Urinary bladder (tissue), 4 donors: ENCODE data around the gene HMGB2. TPM values are rescaled to one million over a fixed set of nuclear protein-coding genes. Genes with fewer than 3 reads are reported as not detected.
A peak's percentile ranks its signal among the peaks of the same experiment; 100 is the strongest.

Source experiments
- DNase-seq: peaks from one replicate; pipeline ENCODE4 v3.0.0-alpha.2; 2015; ENCODE audit errors: extremely low spot score
- H3K27ac ChIP-seq: one replicate; pipeline ENCODE4 v1.5.1; 2013; ENCODE audit warnings: low read depth, mild to moderate bottlenecking, moderate library complexity
- H3K36me3 ChIP-seq: one replicate; pipeline ENCODE4 v1.6.1; 2013; ENCODE audit warnings: mild to moderate bottlenecking, moderate library complexity; ENCODE audit not compliant: insufficient read depth
- H3K4me1 ChIP-seq: one replicate; pipeline ENCODE4 v1.6.1; 2013; ENCODE audit warnings: mild to moderate bottlenecking, moderate library complexity; ENCODE audit not compliant: insufficient read depth
- H3K4me3 ChIP-seq: one replicate; pipeline ENCODE4 v1.5.1; 2013; ENCODE audit warnings: low read depth, low read length
- WGBS: extraction: QIAGEN DNeasy Blood & Tissue Kit; methylation state at CpG from one replicate; pipeline ENCODE4 v1.1.7; 2013; 5-methylcytosine and 5-hydroxymethylcytosine counted together
- polyA plus RNA-seq: library from polyadenylated mRNA; stranded (reverse); fragments of 200-250 nt; gene quantifications from one replicate; pipeline ENCODE4 v1.2.3, GENCODE V29; 2013
- total RNA-seq: library from RNA; depleted of rRNA; stranded (reverse); fragments of >200 nt; gene quantifications from one replicate; pipeline ENCODE4 v1.2.3, GENCODE V29; 2014
- donor health status: healthy with polysubstance abuse.
- donor health status: healthy.

Gene HMGB2
- total RNA-seq, result 94.1 TPM
- 109 TPM for polyA plus RNA-seq

DNA sequence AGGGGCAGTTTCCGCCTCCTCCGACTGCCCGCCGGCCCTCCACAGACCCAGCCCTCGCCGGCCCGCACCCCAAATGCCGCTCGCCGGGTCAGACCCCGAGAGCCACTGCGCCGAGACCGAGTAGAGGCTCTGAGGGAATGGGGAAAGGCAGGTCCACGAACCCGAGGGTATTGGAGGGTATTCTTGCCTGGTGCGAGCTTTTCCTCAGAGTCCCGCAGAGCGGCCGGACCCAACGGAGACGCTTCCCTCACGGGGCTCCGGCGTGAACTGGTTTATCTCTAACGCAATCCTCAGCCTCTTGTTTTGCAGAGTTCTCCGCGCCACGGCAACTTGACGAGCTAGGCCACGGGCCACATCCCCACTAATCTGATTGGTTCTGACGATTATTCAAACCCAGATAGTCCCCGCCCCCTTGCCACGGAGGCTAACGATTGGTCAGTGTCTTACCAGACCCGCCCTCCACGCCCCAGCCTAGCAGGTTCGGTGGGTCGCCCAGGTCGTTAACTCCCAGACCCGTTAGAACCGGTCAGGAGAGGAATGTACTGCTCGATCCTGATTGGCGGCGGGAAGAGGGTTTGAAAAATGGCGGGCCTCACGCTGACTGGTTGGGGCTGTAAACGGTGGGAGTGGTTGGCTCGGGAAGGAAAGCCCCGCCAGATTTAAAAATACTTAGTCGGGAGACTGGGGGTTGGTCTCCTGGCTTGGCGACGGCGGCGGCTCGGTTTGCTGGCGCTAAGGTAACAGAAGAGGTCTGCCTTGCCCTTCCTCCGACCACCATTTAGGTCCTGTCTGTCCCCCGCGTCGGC is at the start of gene HMGB2:
Gene HMGB2 (minus strand): TSS at position 274 of the 806 bp plus-strand sequence. CDS start 709 bp downstream, outside the sequence.
- WGBS, result under 1% methylated on average over 61 of the region's 61 CpGs
- peak within 1 kb of the TSS; percentile 82 for H3K4me3 ChIP-seq
- no peaks in the 10 kb centered on the region for H3K4me1 ChIP-seq
- H3K27ac ChIP-seq, result peak within 1 kb of the TSS; percentile 99
- no peaks in the 10 kb centered on the region for H3K36me3 ChIP-seq
- peak; percentile 99 for DNase-seq

DNA sequence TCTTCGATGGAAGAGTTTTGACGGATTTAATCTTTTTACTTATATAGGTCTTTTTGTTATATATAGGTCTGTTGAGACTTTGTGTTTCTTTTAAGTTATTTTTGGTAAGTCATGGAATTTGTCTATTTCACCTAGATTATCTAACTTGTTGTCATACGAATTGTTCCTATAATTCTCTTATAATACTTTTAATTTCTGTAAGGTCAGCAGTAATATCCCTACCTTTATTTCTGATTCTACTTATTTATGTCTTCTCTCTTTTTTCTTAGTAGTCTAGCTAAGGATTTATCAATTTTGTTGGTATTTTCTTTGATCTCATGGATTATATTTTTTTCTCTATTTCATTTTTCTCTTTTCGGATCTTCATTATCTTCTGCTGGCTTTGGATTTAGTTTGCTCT is 48.2 kb upstream of the HMGB2 start:
- WGBS, result 95% methylated on average over 4 of the region's 4 CpGs
- H3K4me3 ChIP-seq, result no peak overlapping the region

GRCh38 chr4:173381610-173382009 is 47.5 kb upstream of the HMGB2 start:
- Histone ChIP-seq H3K36me3 (no peaks in the 10 kb centered on the region), H3K4me1 (no peaks in the 10 kb centered on the region), H3K4me3 (no peak overlapping the region), H3K27ac (no peak overlapping the region)
- WGBS, result 34% methylated on average over 1 of the region's 1 CpG
- no peak for DNase-seq

More for the DNA sequence above, 48.2 kb upstream of the HMGB2 start:
- Histone ChIP-seq H3K36me3 (no peaks in the 10 kb centered on the region), H3K27ac (no peak overlapping the region), H3K4me1 (no peaks in the 10 kb centered on the region)
- DNase-seq, result no peak

GRCh38 chr4:173380987-173381386 is 46.8 kb upstream of the HMGB2 start:
- H3K4me3 ChIP-seq, result no peak overlapping the region

GRCh38 chr4:173379929-173380328 is 45.8 kb upstream of the HMGB2 start:
- Histone ChIP-seq H3K4me3 (no peak overlapping the region), H3K36me3 (no peaks in the 10 kb centered on the region), H3K27ac (no peak overlapping the region), H3K4me1 (no peaks in the 10 kb centered on the region)
- WGBS, result 95% methylated on average over 3 of the region's 3 CpGs
- DNase-seq, result no peak

More at GRCh38 chr4:173380987-173381386, 46.8 kb upstream of the HMGB2 start:
- H3K36me3 ChIP-seq, result no peaks in the 10 kb centered on the region
- no peak overlapping the region for H3K27ac ChIP-seq
- H3K4me1 ChIP-seq, result no peaks in the 10 kb centered on the region
- no peak for DNase-seq

GRCh38 chr4:173374588-173374987 is 40.4 kb upstream of the HMGB2 start:
- H3K36me3 ChIP-seq, result no peaks in the 10 kb centered on the region
- no peak for DNase-seq
- 92% methylated on average over 2 of the region's 2 CpGs for WGBS
- no peak overlapping the region for H3K27ac ChIP-seq
- no peaks in the 10 kb centered on the region for H3K4me1 ChIP-seq
- H3K4me3 ChIP-seq, result no peak overlapping the region

- H3K4me3 ChIP-seq, result peak overlapping the region; percentile 90
- peak; percentile 47 for DNase-seq
- H3K27ac ChIP-seq, result peak overlapping the region; percentile 87
- H3K4me1 ChIP-seq, result no peaks in the 10 kb centered on the region
- H3K36me3 ChIP-seq, result no peaks in the 10 kb centered on the region
- WGBS, result under 1% methylated on average over 68 of the region's 68 CpGs
These were observed 37.4 kb upstream of the HMGB2 start for GRCh38 chr4:173371292-173372192.

- DNase-seq, result peak; percentile 98
- no peaks in the 10 kb centered on the region for H3K4me1 ChIP-seq
These were observed 36.5 kb upstream of the HMGB2 start, which contains the start of gene SAP30 for GRCh38 chr4:173370477-173371291. Gene SAP30, plus strand, starts transcription at chr4:173370954. Its CDS starts 229 bp downstream, at chr4:173371183.

GRCh38 chr4:173370130-173370476 is 35.9 kb upstream of the HMGB2 start:
- no peaks in the 10 kb centered on the region for H3K4me1 ChIP-seq
- under 1% methylated on average over 14 of the region's 14 CpGs for WGBS
- H3K4me3 ChIP-seq, result peak overlapping the region; percentile 62
- H3K27ac ChIP-seq, result peak overlapping the region; percentile 79
- H3K36me3 ChIP-seq, result no peaks in the 10 kb centered on the region
- DNase-seq, result no peak

More at GRCh38 chr4:173370477-173371291, 36.5 kb upstream of the HMGB2 start, which contains the start of gene SAP30:
- H3K27ac ChIP-seq, result peak within 1 kb of the TSS; percentile 87
- under 1% methylated on average over 72 of the region's 72 CpGs for WGBS
- peak within 1 kb of the TSS; percentile 90 for H3K4me3 ChIP-seq
- H3K36me3 ChIP-seq, result no peaks in the 10 kb centered on the region

- H3K27ac ChIP-seq, result no peak overlapping the region
- no peaks in the 10 kb centered on the region for H3K4me1 ChIP-seq
- no peak for DNase-seq
- no peaks in the 10 kb centered on the region for H3K36me3 ChIP-seq
- 44% methylated on average over 4 of the region's 4 CpGs for WGBS
- H3K4me3 ChIP-seq, result no peak overlapping the region
These were observed 33.8 kb upstream of the HMGB2 start for GRCh38 chr4:173367946-173368345.

DNA sequence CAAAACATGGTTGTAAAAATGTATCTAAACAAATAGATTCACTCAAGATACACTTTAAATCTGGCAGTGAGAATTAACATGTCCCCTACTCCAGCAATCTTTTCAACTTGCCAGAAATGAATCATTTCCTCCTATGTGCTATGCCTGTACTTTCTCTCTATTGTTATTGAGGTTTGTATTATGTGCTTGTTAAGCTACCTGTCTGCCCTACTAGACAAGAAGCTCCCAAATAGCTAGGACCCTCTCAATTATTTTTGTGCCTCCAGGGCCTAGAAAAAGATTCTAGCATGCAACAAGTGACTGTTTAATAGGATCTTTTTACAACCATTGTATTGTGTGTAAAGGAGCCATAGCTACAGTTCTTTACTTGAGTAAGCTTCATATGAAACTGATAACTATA is 33.1 kb upstream of the HMGB2 start:
- no peak overlapping the region for H3K4me3 ChIP-seq
- H3K27ac ChIP-seq, result no peak overlapping the region
- no peak for DNase-seq

GRCh38 chr4:173365359-173365996 is 31.3 kb upstream of the HMGB2 start:
- Histone ChIP-seq H3K4me1 (no peaks in the 10 kb centered on the region), H3K36me3 (peaks cover 2% of the 10 kb centered on the region), H3K4me3 (no peak overlapping the region), H3K27ac (no peak overlapping the region)
- DNase-seq, result no peak
- 40% methylated on average over 2 of the region's 2 CpGs for WGBS

More for the DNA sequence above, 33.1 kb upstream of the HMGB2 start:
- no peaks in the 10 kb centered on the region for H3K4me1 ChIP-seq
- H3K36me3 ChIP-seq, result no peaks in the 10 kb centered on the region

GRCh38 chr4:173362666-173363065 is 28.5 kb upstream of the HMGB2 start:
- H3K4me1 ChIP-seq, result no peaks in the 10 kb centered on the region
- no peak overlapping the region for H3K4me3 ChIP-seq
- no peak for DNase-seq
- 94% methylated on average over 3 of the region's 3 CpGs for WGBS
- H3K27ac ChIP-seq, result no peak overlapping the region
- H3K36me3 ChIP-seq, result peaks cover 2% of the 10 kb centered on the region
